ENCODE data around the gene CTPS2. TPM values are rescaled to one million over a fixed set of nuclear protein-coding genes. Genes with fewer than 3 reads are reported as not detected.

Gene CTPS2, protein sequence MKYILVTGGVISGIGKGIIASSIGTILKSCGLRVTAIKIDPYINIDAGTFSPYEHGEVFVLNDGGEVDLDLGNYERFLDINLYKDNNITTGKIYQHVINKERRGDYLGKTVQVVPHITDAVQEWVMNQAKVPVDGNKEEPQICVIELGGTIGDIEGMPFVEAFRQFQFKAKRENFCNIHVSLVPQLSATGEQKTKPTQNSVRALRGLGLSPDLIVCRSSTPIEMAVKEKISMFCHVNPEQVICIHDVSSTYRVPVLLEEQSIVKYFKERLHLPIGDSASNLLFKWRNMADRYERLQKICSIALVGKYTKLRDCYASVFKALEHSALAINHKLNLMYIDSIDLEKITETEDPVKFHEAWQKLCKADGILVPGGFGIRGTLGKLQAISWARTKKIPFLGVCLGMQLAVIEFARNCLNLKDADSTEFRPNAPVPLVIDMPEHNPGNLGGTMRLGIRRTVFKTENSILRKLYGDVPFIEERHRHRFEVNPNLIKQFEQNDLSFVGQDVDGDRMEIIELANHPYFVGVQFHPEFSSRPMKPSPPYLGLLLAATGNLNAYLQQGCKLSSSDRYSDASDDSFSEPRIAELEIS
- 11.5 and 15.3 TPM in 2 replicates for total RNA-seq

DNA sequence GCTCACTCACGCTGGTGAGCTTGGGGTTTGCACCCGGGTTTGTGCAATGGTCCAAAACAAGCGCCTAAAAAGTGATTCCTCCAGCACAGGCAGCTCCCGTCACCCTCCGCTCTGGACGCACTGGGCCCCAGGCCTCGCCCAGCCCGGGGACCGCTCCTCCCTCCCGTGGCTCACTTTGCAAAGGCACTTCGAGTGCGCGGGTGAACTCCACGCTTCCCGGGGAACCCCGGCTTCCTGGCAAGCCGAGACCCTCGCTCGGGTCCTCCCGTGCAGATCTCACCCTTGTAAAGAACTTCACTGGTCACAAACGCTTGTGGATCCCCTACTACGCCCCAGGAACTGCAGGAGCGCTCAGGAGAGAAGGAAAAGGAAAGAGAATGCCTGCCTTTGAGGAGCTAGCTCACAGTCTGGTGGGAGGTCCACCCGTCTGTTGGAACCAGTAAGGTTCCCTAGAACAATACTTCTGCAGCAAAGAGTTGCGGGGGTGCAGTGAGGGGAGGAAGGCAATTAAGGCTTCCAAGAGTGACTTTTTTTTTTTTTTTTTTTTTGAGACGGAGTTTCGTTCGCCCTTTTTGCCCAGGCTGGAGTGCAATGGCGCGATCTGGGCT, at the start of gene CTPS2:
Gene CTPS2 (minus strand): TSS at position 122 of the 608 bp plus-strand sequence. CDS start 9,767 bp downstream, outside the sequence.

DNA sequence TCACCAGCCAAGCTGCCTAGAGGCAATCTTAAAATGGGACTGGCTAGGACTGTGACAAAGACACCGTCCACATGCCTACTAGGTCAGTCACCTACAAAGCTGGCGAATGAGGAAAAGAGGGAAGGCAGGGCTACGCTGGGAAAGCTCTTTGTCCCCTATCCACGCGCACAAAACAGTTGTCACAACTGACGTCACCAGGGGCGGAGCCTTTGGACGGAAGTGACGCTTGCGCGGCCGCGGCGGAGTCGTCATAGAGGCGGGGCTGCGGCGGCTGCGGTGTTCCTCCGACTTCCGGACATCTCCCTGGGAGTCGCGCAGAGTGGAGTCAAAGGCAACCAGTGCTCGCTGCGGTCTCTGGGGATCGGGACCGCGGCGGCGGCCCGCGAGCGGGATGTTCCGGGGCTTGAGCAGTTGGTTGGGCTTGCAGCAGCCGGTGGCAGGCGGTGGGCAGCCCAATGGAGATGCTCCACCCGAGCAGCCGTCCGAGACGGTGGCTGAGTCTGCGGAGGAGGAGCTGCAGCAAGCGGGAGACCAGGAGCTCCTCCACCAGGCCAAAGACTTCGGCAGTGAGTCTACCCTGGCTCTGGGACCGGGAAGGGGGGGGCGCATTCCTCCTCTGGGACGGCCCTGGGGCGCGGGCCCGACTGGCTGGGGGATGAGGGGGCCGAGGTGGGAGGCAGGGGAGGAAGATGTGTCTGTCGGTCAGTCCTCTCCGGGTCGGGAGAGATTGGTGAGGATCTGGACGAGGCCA, 7.0 kb upstream of the CTPS2 start, which contains the start of gene SYAP1:
Gene SYAP1 (plus strand): TSS at position 279 of the 751 bp plus-strand sequence. CDS start 113 bp downstream, at position 392.

DNA sequence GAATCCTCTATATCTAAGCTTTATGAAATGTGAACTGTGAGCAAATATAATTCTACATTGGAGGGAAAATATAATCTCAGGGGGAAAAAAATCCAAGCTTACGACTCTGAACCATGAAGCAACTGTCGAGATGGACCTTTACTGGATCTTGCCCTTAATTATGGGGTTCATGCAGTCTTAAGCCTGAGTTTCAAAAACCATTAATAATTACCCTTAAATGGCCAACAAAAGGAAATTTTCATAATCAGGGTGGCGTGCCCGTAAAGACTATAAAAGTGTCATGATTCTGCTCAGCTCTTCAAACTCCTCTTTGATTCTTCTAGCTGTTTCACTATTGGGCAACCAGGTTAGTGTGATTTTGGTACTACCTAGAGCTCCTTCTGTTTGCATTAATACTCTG, 62.6 kb downstream of the CTPS2 start, which contains the start of gene S100G:
Gene S100G (plus strand): TSS at position 301 of the 400 bp plus-strand sequence. CDS start 849 bp downstream, outside the sequence.

Small RNA genes lying within 50 kb of the gene (small RNA-seq; reads per million reads assigned to genes)
- gene MIR548AM: not detected

Other genes starting within 250 kb of the CTPS2 start
- not detected in 2 replicates for gene S100G, start 62.5 kb downstream of the CTPS2 start, total RNA-seq
- gene SYAP1, start 6.9 kb upstream of the CTPS2 start, total RNA-seq: 21.6 and 25.6 TPM in 2 replicates
- 4.8 and 5.5 TPM in 2 replicates for gene TXLNG, start 73.8 kb upstream of the CTPS2 start, total RNA-seq
- gene RBBP7, start 157.7 kb upstream of the CTPS2 start, total RNA-seq: 74.5 and 119 TPM in 2 replicates
- 13.7 and 24.3 TPM in 2 replicates for gene REPS2, start 234.0 kb upstream of the CTPS2 start, total RNA-seq

Data from placental epithelial cell (primary cell).